ENCODE data around the gene JAZF1.

The JAZF1 gene

GRCh38 chr7:28191751-28192150, 11.2 kb upstream of the JAZF1 start:
- DNase-seq (ENCODE audit: low read depth, low spot score): no peak

- DNase-seq (ENCODE audit: low read depth, low spot score): no peak
Measured at GRCh38 chr7:28191184-28191583, 10.6 kb upstream of the JAZF1 start.

GRCh38 chr7:28190077-28190710, 9.6 kb upstream of the JAZF1 start:
- DNase-seq (ENCODE audit: low read depth, low spot score): no peak

- DNase-seq (ENCODE audit: low read depth, low spot score): no peak
Measured at GRCh38 chr7:28187012-28187411, 6.4 kb upstream of the JAZF1 start.

- DNase-seq (ENCODE audit: low read depth, low spot score): no peak
Measured at GRCh38 chr7:28183627-28184026, 3.0 kb upstream of the JAZF1 start.

DNA sequence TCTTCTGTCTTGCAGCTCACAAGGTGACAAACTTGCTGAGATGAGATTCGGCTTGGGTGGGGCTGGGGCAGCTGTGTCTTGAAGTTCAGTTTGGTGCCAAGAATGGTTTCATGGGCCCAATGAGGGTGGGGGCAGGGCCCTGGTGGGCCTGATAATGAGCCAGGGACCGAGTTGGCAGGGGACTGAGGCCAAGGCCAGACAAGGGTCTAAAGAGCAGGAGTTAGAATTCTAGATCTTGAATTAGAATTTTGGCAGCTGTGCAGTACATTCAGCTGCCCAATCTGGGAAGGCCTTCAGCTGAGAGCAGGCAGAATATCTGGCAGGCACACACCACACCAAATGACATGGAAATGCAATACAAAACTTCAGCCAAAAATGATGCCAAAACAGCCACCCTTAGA, 1.5 kb upstream of the JAZF1 start:
- no peak for DNase-seq (ENCODE audit: low read depth, low spot score)

DNA sequence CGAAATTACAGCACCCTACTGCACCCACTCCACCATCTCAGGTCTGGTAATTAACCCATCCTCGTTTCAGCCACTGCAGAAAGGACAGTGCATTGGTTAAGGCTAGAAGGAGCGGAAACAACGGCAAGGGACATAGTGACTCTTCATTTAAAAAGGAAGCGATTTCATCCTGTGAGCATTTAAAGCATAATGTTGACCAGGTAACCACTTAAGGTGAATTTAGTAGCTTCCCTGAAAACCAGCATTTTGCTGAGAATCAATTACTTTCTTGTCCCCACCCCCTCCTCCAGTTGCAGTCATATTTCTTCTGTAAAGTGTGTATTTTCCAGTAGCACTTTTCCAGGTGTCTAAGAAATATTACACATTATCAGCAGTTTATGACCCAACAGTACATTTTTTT, 821 bp upstream of the JAZF1 start:
- no peak for DNase-seq (ENCODE audit: low read depth, low spot score)

- DNase-seq (ENCODE audit: low read depth, low spot score): no peak
Measured at GRCh38 chr7:28180031-28180363, 598 bp downstream of the JAZF1 start.

DNA sequence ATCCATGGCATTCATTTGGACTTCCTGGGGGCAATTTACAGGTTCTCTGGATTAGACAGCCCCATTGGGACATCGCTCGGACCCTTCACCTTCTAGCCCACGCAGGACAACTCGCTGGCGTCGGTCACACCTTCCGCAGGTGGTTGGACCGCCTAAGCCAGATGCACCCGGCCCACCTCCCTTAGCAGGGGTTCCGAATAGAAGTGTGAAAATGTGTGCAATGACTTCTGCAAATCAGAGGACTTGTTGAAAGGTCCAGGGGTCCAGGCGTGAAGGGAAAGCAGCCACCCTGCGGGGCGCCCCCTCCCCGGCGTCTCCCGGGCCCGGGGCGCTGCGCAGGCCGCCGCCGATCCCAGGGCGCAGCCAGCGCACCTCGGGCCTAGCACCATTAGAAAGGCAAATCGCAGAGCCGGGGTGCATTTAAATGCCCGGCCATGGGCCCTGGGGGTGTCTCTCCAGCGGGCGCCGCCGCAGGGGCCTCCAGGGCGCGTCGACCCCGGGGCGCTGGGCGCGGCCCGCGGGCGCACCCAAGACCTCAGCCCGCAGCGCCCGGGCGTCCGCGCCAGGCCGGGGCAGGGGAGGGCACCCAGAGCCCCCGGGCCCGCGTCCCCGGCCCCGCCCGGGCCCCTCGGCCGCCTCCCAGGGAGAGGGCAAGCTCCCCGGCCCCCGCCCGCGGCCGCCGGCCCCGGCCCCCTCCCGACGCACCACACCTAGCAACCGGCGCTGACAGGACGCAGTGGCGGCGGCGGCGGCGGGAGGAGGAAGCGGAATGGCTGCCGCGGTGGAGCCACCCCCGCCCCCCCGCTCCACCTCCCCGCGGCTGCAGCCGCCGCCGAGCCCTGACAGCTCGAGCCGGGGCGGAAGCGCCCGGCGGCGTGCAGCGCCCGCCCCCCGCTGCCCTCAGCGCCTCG, 1.2 kb downstream of the JAZF1 start:
- peak; percentile 32 for DNase-seq (ENCODE audit: low read depth, low spot score)

GRCh38 chr7:28178599-28178998, 2.0 kb downstream of the JAZF1 start:
- no peak for DNase-seq (ENCODE audit: low read depth, low spot score)

DNA sequence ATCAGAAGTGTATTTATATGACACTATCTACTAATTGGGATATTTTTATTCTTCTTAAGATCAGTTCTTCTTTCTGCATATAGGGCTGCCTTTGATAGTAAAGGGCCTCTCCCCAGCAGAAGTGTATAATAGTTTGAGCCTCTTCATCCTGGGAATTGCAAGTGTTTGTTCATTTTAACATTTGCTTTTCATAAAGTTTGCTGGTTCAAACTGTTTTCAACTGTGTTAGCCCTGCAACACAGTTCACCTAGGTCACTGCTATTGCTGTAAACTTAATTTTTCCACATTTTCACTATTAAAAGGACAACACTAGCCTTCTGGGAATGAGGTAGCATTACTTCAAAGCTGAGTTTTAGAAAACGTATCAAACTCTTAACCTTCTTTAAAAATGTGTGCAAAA, 2.8 kb downstream of the JAZF1 start:
- no peak for DNase-seq (ENCODE audit: low read depth, low spot score)

DNA sequence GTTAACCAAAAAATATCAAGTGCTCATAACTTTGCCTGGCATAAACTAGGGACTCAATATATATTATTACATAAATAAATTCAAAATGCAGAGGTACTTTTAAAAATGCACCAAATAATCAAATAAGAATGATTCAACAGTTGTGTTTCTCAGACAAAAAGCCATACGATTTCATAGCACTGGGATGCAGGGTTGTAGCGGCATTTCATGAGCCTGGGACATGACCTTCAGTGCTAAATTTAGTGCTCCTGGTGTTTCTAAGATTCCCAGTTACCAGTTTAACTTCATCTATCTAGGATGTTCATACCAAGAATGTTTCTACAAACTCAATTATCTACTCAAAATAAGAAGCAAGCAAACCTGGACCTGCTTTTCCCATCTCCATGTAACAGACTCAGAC, 4.0 kb downstream of the JAZF1 start:
- no peak for DNase-seq (ENCODE audit: low read depth, low spot score)

DNA sequence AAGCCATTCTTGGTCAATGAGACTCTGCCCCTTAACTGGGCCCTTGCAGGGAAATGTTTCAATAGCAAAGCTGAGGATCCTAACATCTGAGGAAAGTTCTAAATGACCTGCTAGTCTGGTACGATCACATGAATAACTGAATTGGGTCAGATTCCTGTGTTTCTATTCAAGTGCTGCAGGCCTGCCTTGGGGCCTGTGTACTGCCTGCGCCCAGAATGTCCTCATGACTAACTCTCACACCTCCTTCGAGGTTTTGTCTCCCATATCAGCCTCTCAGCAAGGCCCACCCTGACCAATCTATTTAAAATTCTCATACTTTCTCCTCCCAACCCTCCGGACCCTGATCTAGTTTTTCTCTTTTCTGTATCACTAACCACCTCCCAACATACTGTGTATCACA, 4.4 kb downstream of the JAZF1 start:
- DNase-seq (ENCODE audit: low read depth, low spot score): no peak

GRCh38 chr7:28174901-28175661, 5.5 kb downstream of the JAZF1 start:
- DNase-seq (ENCODE audit: low read depth, low spot score): no peak

DNA sequence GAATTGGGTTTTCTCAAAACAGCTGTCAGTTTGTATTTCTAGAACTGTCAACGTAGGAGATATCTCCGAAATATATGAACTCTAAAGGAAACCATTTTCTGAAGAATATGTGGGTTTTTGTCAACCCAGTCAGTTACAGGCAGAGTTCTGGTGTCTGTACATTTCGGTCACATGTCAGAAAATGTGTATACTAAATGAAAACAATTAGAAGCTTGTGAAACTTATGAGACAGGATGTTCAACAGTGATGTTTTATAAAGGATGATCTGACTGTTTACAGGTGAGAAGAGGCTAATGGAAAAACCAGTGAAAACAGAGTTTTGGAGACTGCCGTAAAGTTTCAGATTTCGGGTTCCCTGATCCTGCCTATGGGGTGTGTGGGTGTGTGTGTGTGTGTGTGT, 6.2 kb downstream of the JAZF1 start:
- no peak for DNase-seq (ENCODE audit: low read depth, low spot score)

DNA sequence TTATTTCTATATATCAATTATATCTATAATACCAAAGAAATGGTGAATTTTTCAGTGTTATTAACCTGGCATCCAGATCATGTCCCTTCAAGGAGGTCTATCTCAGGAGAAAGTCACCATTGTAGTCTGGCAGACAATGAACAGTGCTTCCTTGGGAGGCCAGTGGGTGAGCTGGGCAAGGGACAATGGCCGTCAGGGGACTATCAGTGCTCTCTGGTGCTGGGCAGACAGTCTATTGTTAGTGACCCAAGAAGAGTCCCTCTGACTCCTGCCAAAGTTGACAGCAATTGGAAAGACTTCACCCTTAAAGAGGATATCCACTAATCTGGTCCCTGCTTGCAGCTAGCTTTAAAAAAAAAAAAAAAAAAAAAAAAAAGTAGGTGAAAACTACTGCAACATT, 7.1 kb downstream of the JAZF1 start:
- DNase-seq (ENCODE audit: low read depth, low spot score): no peak

DNA sequence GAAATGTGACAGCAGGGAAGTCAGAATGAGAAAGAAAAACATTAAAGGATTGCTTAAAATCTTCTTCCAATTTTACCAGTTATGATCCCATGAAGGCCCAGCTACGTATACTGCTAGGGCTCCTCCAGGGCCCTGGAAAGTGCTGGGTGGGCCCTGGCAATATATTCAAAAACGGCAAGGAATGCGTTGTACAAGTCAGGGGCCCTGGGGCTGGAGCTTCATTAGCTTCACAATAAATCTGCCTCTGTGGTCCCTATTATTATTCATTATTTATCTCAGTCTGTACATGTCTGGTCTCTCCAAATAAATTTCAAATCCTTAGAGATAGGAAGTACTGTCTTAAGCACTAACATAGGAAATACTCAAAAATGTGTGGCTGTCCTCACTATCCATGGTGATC, 7.6 kb downstream of the JAZF1 start:
- DNase-seq (ENCODE audit: low read depth, low spot score): no peak

DNA sequence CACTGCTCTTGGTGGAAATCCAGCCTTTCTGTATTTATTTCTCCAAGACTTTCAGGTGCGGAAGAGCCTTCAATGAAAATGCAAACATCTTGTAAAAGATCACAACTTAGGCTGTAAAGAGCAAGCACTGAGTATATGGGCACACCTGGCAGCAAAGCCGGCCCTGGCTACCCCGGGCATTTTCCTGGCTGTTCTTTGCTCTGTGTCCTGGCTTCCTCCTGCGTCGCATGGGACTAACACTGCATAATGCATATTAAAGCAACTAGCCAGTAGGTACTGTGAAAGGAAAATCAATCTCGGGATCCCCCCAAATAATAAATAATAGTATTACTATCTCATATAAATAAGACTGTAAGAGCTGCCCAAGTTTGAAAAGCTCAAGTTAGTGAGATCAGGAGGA, 9.9 kb downstream of the JAZF1 start:
- no peak for DNase-seq (ENCODE audit: low read depth, low spot score)

GRCh38 chr7:28169230-28169629, 11.4 kb downstream of the JAZF1 start:
- DNase-seq (ENCODE audit: low read depth, low spot score): no peak

DNA sequence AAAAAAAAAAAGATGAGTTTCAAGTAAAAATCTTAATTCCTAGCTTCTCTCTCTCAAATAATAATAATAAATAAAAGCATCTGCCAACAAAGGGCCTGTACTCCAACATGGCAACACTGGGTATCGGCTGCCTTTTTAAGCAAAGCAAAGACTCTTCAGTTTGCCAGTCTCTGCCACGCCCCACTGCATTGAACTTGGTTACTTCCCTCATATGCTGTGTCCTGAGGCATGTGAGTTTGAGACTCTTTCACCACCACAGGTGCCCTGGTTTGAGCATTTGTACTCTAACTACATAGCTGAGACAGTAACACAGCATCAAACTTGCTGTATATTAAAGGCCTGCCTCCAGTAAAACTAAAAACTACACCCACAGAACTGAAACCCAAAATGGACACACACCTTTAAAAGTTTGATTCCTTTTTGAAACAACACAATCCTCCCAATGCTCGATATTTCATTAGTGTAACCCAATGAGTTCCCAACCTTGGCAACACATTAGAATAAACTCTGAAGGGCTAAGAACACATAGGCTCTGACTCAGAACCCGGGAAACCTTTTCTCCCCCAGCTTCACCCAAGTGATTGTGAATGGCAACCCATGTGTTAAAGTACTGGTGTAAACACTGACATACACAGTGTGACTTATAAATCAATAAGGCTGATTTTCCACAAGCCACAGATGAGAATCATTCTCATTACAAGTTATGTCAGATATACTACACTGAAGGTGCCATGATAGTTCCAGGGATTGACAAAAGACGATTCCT, 12.0 kb downstream of the JAZF1 start:
- no peak for DNase-seq (ENCODE audit: low read depth, low spot score)

DNA sequence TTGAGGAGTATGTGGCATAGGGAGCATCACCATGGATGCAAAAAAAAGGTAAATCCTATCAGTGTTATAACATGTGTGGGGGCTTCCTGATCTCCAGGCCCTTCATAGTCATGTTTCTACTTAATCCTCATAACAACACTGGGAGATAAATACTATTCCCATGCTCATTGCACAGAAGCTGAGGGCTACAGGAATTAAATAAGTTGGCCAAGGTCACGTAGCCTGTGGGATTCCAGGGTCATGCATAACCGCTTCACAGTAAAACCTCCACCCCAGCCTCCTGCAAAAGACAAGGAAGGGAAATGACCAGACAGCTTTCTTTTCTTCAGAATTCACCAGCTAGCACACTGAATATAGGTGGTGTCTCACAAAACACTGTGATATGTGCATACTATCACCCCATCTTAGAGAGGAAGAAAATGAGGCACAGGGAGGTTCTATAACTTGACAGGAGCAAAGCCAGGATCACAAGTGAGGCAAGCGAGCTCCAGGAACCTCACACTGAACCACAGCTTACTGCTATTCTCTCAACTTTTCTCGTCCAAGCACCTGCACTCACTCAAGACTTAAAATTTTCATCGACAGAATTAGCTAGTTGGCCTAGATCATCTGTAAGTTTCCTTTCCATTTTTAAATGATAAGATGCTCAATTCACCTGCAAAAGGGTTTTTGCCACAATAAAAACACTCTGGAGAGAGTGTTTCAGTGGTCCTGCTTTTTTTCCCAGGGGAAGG, 13.4 kb downstream of the JAZF1 start:
- no peak for DNase-seq (ENCODE audit: low read depth, low spot score)
